ENCODE data around the gene NR1I3.
A peak's percentile ranks its signal among the peaks of the same experiment; 100 is the strongest.

NR1I3 gene

GRCh38 chr1:161216945-161217712 lies 20.9 kb downstream of the NR1I3 start:
- no peak for DNase-seq

- no peak for DNase-seq
Measured at GRCh38 chr1:161215076-161215475, 22.9 kb downstream of the NR1I3 start, which contains the start of gene FCER1G. Gene FCER1G (plus strand): TSS chr1:161215295. CDS start chr1:161215322, 27 bp downstream.

GRCh38 chr1:161214369-161214768 lies 23.6 kb downstream of the NR1I3 start:
- DNase-seq: no peak

GRCh38 chr1:161209790-161210409 lies 28.1 kb downstream of the NR1I3 start:
- peak; percentile 86 to 87 for DNase-seq

GRCh38 chr1:161207173-161207572 lies 30.8 kb downstream of the NR1I3 start:
- no peak for DNase-seq

- DNase-seq: no peak
Measured at GRCh38 chr1:161206411-161207140, 31.4 kb downstream of the NR1I3 start.

- peak; percentile 99 to 100 for DNase-seq
Measured at GRCh38 chr1:161201836-161202712, 35.9 kb downstream of the NR1I3 start, which contains the start of gene NDUFS2. Gene NDUFS2 (plus strand): TSS chr1:161202367. CDS start chr1:161202386, 19 bp downstream.

GRCh38 chr1:161200992-161201835 lies 36.8 kb downstream of the NR1I3 start:
- DNase-seq: no peak

- DNase-seq: no peak
Measured at GRCh38 chr1:161200421-161200991, 37.5 kb downstream of the NR1I3 start.

GRCh38 chr1:161199506-161200139 lies 38.4 kb downstream of the NR1I3 start:
- DNase-seq: no peak

- no peak for DNase-seq
Measured at GRCh38 chr1:161198897-161199431, 39.0 kb downstream of the NR1I3 start, which contains the start of gene ADAMTS4. Gene ADAMTS4 (minus strand): TSS chr1:161199054. CDS start chr1:161198627, 427 bp downstream.

- DNase-seq: peak in 1 of 2 experiments; percentile 42
Measured at GRCh38 chr1:161198194-161198896, 39.7 kb downstream of the NR1I3 start.

- no peak for DNase-seq
Measured at GRCh38 chr1:161197560-161198193, 40.3 kb downstream of the NR1I3 start.

GRCh38 chr1:161196521-161197451 lies 41.2 kb downstream of the NR1I3 start:
- DNase-seq: no peak

GRCh38 chr1:161196111-161196510 lies 41.9 kb downstream of the NR1I3 start:
- no peak for DNase-seq

GRCh38 chr1:161195171-161195570 lies 42.8 kb downstream of the NR1I3 start:
- DNase-seq: no peak

GRCh38 chr1:161193561-161194235 lies 44.3 kb downstream of the NR1I3 start:
- peak; percentile 50 to 63 for DNase-seq

All from SHP77 (cell line).